WTC11 (cell line): Measurements from ENCODE around the gene GATM. TPM values are rescaled to one million over a fixed set of nuclear protein-coding genes. Genes with fewer than 3 reads are reported as not detected.

ENCODE experiments used
- ATAC-seq: fragments of 200-7000 bp; cut with Tn5 transposase; 2 replicates; pipeline ENCODE4 v1.10.0; 2021; ENCODE audit warnings: mild to moderate bottlenecking, moderate library complexity
- CTCF ChIA-PET: fragments of 300-600 bp; sonication (Branson Sonifier 250); formaldehyde crosslinking; loops from one replicate; lab custom pipeline; 2021; ENCODE audit warnings: antibody characterized with exemption; lab: Charles Lee
- POLR2A ChIA-PET: fragments of 350-600 bp; sonication (Branson Sonifier 250); formaldehyde crosslinking; loops from one replicate; lab custom pipeline; 2021; ENCODE audit warnings: antibody characterized with exemption; lab: Charles Lee
- DNase-seq: peaks from one replicate; pipeline ENCODE4 v3.0.0; 2021; ENCODE audit warnings: low spot score
- H3K27ac Mint-ChIP-seq: 2 replicates; pipeline ENCODE4 v1.8.0; 2021; ENCODE audit warnings: mixed read lengths
- H3K27me3 Mint-ChIP-seq: 2 replicates; pipeline ENCODE4 v1.8.0; 2021; ENCODE audit warnings: low read depth, mild to moderate bottlenecking, moderate library complexity, mixed read lengths
- H3K36me3 Mint-ChIP-seq: 2 replicates; pipeline ENCODE4 v1.8.0; 2021; ENCODE audit warnings: mixed read lengths
- H3K4me1 Mint-ChIP-seq: 2 replicates; pipeline ENCODE4 v1.8.0; 2022; ENCODE audit warnings: mixed read lengths
- H3K4me3 Mint-ChIP-seq: 2 replicates; pipeline ENCODE4 v1.8.0; 2021; ENCODE audit warnings: mild to moderate bottlenecking, moderate library complexity, mixed read lengths
- H3K9me3 Mint-ChIP-seq: 2 replicates; pipeline ENCODE4 v1.8.0; 2021; ENCODE audit warnings: mixed read lengths
- E2F4 ChIP-seq: sonication (generic); formaldehyde crosslinking; IDR thresholded peaks from 2 replicates; pipeline ENCODE4 v1.8.1; 2022; ENCODE audit warnings: low read depth, mild to moderate bottlenecking, moderate library complexity, missing genetic modification reagents, borderline replicate concordance
- ESRRA ChIP-seq: sonication (generic); formaldehyde crosslinking; IDR thresholded peaks from 2 replicates; pipeline ENCODE4 v1.8.1; 2022; ENCODE audit warnings: mild to moderate bottlenecking, missing genetic modification reagents, borderline replicate concordance
- GABPB1 ChIP-seq: sonication (generic); formaldehyde crosslinking; IDR thresholded peaks from 2 replicates; pipeline ENCODE4 v1.8.1; 2023; ENCODE audit warnings: mild to moderate bottlenecking, missing genetic modification reagents
- KAT7 ChIP-seq: sonication (generic); formaldehyde crosslinking; IDR thresholded peaks from 2 replicates; pipeline ENCODE4 v1.8.1; 2023; ENCODE audit warnings: missing genetic modification reagents, mild to moderate bottlenecking, borderline replicate concordance
- STAT6 ChIP-seq: sonication (generic); formaldehyde crosslinking; conservative IDR thresholded peaks from 2 replicates; pipeline ENCODE4 v1.8.1; 2023; ENCODE audit warnings: mild to moderate bottlenecking, low read depth, missing genetic modification reagents, moderate library complexity
- TEAD4 ChIP-seq: sonication (generic); formaldehyde crosslinking; IDR thresholded peaks from 2 replicates; pipeline ENCODE4 v1.8.0; 2022; ENCODE audit warnings: mild to moderate bottlenecking, missing genetic modification reagents
- USF2 ChIP-seq: sonication (generic); formaldehyde crosslinking; IDR thresholded peaks from 2 replicates; pipeline ENCODE4 v1.8.1; 2023; ENCODE audit warnings: mild to moderate bottlenecking, missing genetic modification reagents, moderate library complexity
- ZNF121 ChIP-seq: sonication (generic); formaldehyde crosslinking; IDR thresholded peaks from 2 replicates; pipeline ENCODE4 v1.8.0; 2023; ENCODE audit warnings: missing genetic modification reagents
- ZNF138 ChIP-seq: sonication (generic); formaldehyde crosslinking; conservative IDR thresholded peaks from 2 replicates; pipeline ENCODE4 v1.8.1; 2022; ENCODE audit warnings: mild to moderate bottlenecking, moderate library complexity, missing genetic modification reagents
- ZNF416 ChIP-seq: fragments of 250-450 bp; sonication (Bioruptor Pico); IDR thresholded peaks from 2 replicates; pipeline ENCODE4 v1.9.0; 2021; ENCODE audit warnings: mild to moderate bottlenecking, inconsistent platforms
- total RNA-seq: library from RNA; stranded (reverse); gene quantifications from 3 replicates; pipeline ENCODE4 v1.2.3, GENCODE V29; 2021
- TF ChIP-seq, protein P1 (sequence below): sonication (generic); formaldehyde crosslinking; IDR thresholded peaks from 2 replicates; pipeline ENCODE4 v1.8.1; 2022; ENCODE audit warnings: missing genetic modification reagents, borderline replicate concordance
- TF ChIP-seq, protein P2 (sequence below): sonication (generic); formaldehyde crosslinking; IDR thresholded peaks from 2 replicates; pipeline ENCODE4 v1.8.0; 2022; ENCODE audit warnings: mild to moderate bottlenecking, missing genetic modification reagents
- TF ChIP-seq, protein P3 (sequence below): fragments of 200-600 bp; IDR thresholded peaks from 2 replicates; pipeline ENCODE4 v1.8.0; 2022; ENCODE audit warnings: antibody characterized with exemption
- TF ChIP-seq, protein P4 (sequence below): sonication (generic); formaldehyde crosslinking; IDR thresholded peaks from 2 replicates; pipeline ENCODE4 v1.8.1; 2023; ENCODE audit warnings: mild to moderate bottlenecking, missing genetic modification reagents

GATM gene
- total RNA-seq, 1 experiment from 2014 or later: 10.1 TPM

DNA sequence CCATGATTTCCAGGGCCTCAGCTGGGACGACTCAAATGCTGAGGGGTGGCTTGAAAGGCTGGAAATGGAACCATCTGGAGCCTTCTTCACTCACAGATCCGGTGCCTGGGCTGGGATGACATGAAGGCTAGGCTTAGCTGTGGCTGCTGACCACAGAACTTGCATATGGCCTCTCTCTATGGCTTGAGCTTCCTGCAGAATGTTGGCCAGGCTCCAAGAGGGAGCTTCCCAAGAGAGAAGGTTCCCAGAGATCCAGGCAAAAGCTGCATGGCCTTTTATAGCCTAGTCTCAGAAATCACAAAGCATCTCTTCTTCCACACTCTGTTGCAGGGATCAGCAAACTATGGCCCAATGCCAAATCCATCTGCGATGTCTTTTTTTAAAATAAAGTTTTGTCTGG is 44.8 kb downstream of the GATM start:
- CTCF ChIA-PET: no interaction called here
- no peak for DNase-seq
- Mint-ChIP-seq H3K4me1 (peaks cover 4% of the 10 kb centered on the region), H3K4me3 (no peak overlapping the region), H3K27ac (no peak overlapping the region), H3K27me3 (peaks cover 4% of the 10 kb centered on the region), H3K36me3 (no peaks in the 10 kb centered on the region), H3K9me3 (no peaks in the 10 kb centered on the region)
- ATAC-seq: no peak
- POLR2A ChIA-PET: no interaction called here
- TF ChIP-seq STAT6 (no peak), ZNF138 (no peak), TEAD4 (CRISPR knock-in tag) (no peak), ESRRA (CRISPR knock-in tag) (no peak), ZNF416 (CRISPR knock-in tag) (no peak), KAT7 (no peak), GABPB1 (no peak), ZNF121 (CRISPR knock-in tag) (no peak), USF2 (CRISPR knock-in tag) (no peak), E2F4 (CRISPR knock-in tag) (no peak)
- TF ChIP-seq, protein P1, sequence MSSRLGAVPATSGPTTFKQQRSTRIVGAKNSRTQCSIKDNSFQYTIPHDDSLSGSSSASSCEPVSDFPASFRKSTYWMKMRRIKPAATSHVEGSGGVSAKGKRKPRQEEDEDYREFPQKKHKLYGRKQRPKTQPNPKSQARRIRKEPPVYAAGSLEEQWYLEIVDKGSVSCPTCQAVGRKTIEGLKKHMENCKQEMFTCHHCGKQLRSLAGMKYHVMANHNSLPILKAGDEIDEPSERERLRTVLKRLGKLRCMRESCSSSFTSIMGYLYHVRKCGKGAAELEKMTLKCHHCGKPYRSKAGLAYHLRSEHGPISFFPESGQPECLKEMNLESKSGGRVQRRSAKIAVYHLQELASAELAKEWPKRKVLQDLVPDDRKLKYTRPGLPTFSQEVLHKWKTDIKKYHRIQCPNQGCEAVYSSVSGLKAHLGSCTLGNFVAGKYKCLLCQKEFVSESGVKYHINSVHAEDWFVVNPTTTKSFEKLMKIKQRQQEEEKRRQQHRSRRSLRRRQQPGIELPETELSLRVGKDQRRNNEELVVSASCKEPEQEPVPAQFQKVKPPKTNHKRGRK (CRISPR knock-in tag): no peak
- TF ChIP-seq, protein P2, sequence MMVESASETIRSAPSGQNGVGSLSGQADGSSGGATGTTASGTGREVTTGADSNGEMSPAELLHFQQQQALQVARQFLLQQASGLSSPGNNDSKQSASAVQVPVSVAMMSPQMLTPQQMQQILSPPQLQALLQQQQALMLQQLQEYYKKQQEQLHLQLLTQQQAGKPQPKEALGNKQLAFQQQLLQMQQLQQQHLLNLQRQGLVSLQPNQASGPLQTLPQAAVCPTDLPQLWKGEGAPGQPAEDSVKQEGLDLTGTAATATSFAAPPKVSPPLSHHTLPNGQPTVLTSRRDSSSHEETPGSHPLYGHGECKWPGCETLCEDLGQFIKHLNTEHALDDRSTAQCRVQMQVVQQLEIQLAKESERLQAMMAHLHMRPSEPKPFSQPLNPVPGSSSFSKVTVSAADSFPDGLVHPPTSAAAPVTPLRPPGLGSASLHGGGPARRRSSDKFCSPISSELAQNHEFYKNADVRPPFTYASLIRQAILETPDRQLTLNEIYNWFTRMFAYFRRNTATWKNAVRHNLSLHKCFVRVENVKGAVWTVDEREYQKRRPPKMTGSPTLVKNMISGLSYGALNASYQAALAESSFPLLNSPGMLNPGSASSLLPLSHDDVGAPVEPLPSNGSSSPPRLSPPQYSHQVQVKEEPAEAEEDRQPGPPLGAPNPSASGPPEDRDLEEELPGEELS: no peak
- TF ChIP-seq, protein P3, sequence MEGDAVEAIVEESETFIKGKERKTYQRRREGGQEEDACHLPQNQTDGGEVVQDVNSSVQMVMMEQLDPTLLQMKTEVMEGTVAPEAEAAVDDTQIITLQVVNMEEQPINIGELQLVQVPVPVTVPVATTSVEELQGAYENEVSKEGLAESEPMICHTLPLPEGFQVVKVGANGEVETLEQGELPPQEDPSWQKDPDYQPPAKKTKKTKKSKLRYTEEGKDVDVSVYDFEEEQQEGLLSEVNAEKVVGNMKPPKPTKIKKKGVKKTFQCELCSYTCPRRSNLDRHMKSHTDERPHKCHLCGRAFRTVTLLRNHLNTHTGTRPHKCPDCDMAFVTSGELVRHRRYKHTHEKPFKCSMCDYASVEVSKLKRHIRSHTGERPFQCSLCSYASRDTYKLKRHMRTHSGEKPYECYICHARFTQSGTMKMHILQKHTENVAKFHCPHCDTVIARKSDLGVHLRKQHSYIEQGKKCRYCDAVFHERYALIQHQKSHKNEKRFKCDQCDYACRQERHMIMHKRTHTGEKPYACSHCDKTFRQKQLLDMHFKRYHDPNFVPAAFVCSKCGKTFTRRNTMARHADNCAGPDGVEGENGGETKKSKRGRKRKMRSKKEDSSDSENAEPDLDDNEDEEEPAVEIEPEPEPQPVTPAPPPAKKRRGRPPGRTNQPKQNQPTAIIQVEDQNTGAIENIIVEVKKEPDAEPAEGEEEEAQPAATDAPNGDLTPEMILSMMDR: no peak
- TF ChIP-seq, protein P4, sequence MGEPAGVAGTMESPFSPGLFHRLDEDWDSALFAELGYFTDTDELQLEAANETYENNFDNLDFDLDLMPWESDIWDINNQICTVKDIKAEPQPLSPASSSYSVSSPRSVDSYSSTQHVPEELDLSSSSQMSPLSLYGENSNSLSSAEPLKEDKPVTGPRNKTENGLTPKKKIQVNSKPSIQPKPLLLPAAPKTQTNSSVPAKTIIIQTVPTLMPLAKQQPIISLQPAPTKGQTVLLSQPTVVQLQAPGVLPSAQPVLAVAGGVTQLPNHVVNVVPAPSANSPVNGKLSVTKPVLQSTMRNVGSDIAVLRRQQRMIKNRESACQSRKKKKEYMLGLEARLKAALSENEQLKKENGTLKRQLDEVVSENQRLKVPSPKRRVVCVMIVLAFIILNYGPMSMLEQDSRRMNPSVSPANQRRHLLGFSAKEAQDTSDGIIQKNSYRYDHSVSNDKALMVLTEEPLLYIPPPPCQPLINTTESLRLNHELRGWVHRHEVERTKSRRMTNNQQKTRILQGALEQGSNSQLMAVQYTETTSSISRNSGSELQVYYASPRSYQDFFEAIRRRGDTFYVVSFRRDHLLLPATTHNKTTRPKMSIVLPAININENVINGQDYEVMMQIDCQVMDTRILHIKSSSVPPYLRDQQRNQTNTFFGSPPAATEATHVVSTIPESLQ (CRISPR knock-in tag): no peak
- TF ChIP-seq, all 79 proteins: peak for 0
